H1 (cell line): ENCODE measurements around the gene CADM1. TPM values are rescaled to one million over a fixed set of nuclear protein-coding genes. Genes with fewer than 3 reads are reported as not detected.

Experiments used
- CTCF ChIA-PET: fragments of 300-600 bp; sonication (Branson Sonifier 250); formaldehyde crosslinking; loops from one replicate; lab custom pipeline; 2021; ENCODE audit not compliant: partially characterized antibody; lab: Charles Lee
- POLR2A ChIA-PET: fragments of 300-600 bp; sonication (Branson Sonifier 250); formaldehyde crosslinking; loops from one replicate; lab custom pipeline; 2021; ENCODE audit warnings: inconsistent platforms; ENCODE audit not compliant: partially characterized antibody; lab: Charles Lee
- DNase-seq, 2 experiments: peaks; one replicate each; pipeline versions ENCODE4 v3.0.0 to v3.0.0-alpha.2; 2010 to 2022; ENCODE audit warnings: low spot score in 2 of 2, low read depth in 1 of 2, mixed read lengths in 1 of 2
- FAIRE-seq: peaks from 2 replicates; lab custom pipeline; 2011; peaks lifted over from hg19 to GRCh38; lab: Jason Lieb, UNC
- H2AFZ ChIP-seq: 2 replicates; pipeline ENCODE4 v1.8.1; 2012; ENCODE audit warnings: low read length, inconsistent platforms
- H2AK5ac ChIP-seq: 2 replicates; pipeline ENCODE4 v1.6.1; 2013; ENCODE audit warnings: low read depth, low read length
- H2BK120ac ChIP-seq: replicated peaks from 2 replicates; pipeline ENCODE3; 2013; ENCODE audit warnings: low read depth, low read length, inconsistent platforms
- H2BK12ac ChIP-seq: 2 replicates; pipeline ENCODE4 v1.6.1; 2013; ENCODE audit warnings: low read depth, low read length
- H2BK15ac ChIP-seq: 2 replicates; pipeline ENCODE4 v1.6.1; 2013; ENCODE audit warnings: low read length
- H2BK20ac ChIP-seq: 2 replicates; pipeline ENCODE4 v1.6.1; 2013; ENCODE audit warnings: low read length
- H2BK5ac ChIP-seq: 2 replicates; pipeline ENCODE4 v1.6.1; 2013; ENCODE audit warnings: low read depth, low read length
- H3K14ac ChIP-seq: 2 replicates; pipeline ENCODE4 v1.6.1; 2013; ENCODE audit warnings: inconsistent platforms; ENCODE audit not compliant: insufficient read length
- H3K18ac ChIP-seq: 2 replicates; pipeline ENCODE4 v1.6.1; 2013; ENCODE audit warnings: low read length; ENCODE audit errors: extremely low read depth
- H3K23ac ChIP-seq: 2 replicates; pipeline ENCODE4 v1.6.1; 2013; ENCODE audit warnings: inconsistent platforms; ENCODE audit not compliant: insufficient read length
- H3K23me2 ChIP-seq: 2 replicates; pipeline ENCODE4 v1.6.1; 2013; ENCODE audit warnings: low read depth, low read length
- H3K27ac ChIP-seq: 2 replicates; pipeline ENCODE4 v1.6.1; 2011; ENCODE audit warnings: low read depth, low read length, inconsistent platforms
- H3K27me3 ChIP-seq, 4 experiments: replicated peaks in 1 of 4; 1 replicate in 1 of 4; 2 replicates in 3 of 4; pipeline versions ENCODE4 v1.6.1 to v1.8.1; 2011 to 2013; ENCODE audit warnings: low read length in 3 of 4, mild to moderate bottlenecking in 3 of 4, inconsistent platforms in 2 of 4, mixed read lengths in 2 of 4, moderate library complexity in 1 of 4; ENCODE audit not compliant: control insufficient read depth in 3 of 4, insufficient read depth in 3 of 4; ENCODE audit errors: extremely low read depth in 1 of 4
- H3K36me3 ChIP-seq, 4 experiments: 2 replicates each; pipeline versions ENCODE4 v1.6.1 to v1.8.1; 2011 to 2013; ENCODE audit warnings: mild to moderate bottlenecking in 4 of 4, low read length in 3 of 4, moderate library complexity in 2 of 4, control low read depth in 1 of 4, inconsistent platforms in 1 of 4; ENCODE audit not compliant: insufficient read depth in 4 of 4, control insufficient read depth in 2 of 4
- H3K4ac ChIP-seq: replicated peaks from 2 replicates; pipeline ENCODE3; 2013; ENCODE audit warnings: low read length, low read depth, mixed read lengths, inconsistent platforms; ENCODE audit not compliant: insufficient read length
- H3K4me1 ChIP-seq, 4 experiments: replicated peaks in 1 of 4; 1 replicate in 1 of 4; 2 replicates in 3 of 4; pipeline versions ENCODE4 v1.6.1 to v1.8.1; 2011 to 2013; ENCODE audit warnings: low read length in 3 of 4, inconsistent platforms in 2 of 4, mixed read lengths in 1 of 4; ENCODE audit not compliant: insufficient read depth in 4 of 4, control insufficient read depth in 3 of 4
- H3K4me2 ChIP-seq, 2 experiments: 2 replicates each; pipeline versions ENCODE4 v1.6.1 to v1.8.1; 2011 to 2013; ENCODE audit warnings: low read depth in 2 of 2, low read length in 2 of 2, control low read depth in 1 of 2, inconsistent platforms in 1 of 2, mild to moderate bottlenecking in 1 of 2; ENCODE audit not compliant: insufficient read depth in 1 of 2
- H3K4me3 ChIP-seq, 4 experiments: fragments of 200-600, 300-600 bp in 1 of 4; sonication (generic), shearing (Covaris generic), sonication (Bioruptor Twin) in 1 of 4; 2 replicates each; pipeline versions ENCODE4 v1.5.1 to v1.8.1; 2011 to 2016; ENCODE audit warnings: low read length in 4 of 4, low read depth in 3 of 4, control low read depth in 2 of 4, inconsistent platforms in 2 of 4, mild to moderate bottlenecking in 2 of 4, mixed read lengths in 1 of 4, moderate library complexity in 1 of 4; ENCODE audit not compliant: insufficient read depth in 2 of 4; ENCODE audit errors: extremely low read depth in 1 of 4
- H3K56ac ChIP-seq: replicated peaks from 2 replicates; pipeline ENCODE3; 2013; ENCODE audit warnings: low read depth, mild to moderate bottlenecking, mixed read lengths, low read length, inconsistent platforms; ENCODE audit not compliant: insufficient read length
- H3K79me1 ChIP-seq: 2 replicates; pipeline ENCODE4 v1.6.1; 2013; ENCODE audit warnings: low read depth, low read length, control low read depth
- H3K79me2 ChIP-seq, 2 experiments: 2 replicates each; pipeline versions ENCODE4 v1.6.1 to v1.8.1; 2012 to 2013; ENCODE audit warnings: low read length in 2 of 2, mild to moderate bottlenecking in 2 of 2, inconsistent platforms in 1 of 2; ENCODE audit not compliant: insufficient read depth in 2 of 2, control insufficient read depth in 1 of 2
- H3K9ac ChIP-seq, 4 experiments: replicated peaks in 1 of 4; 1 replicate in 1 of 4; 2 replicates in 3 of 4; pipeline versions ENCODE4 v1.6.1 to v1.8.1; 2011 to 2013; ENCODE audit warnings: low read depth in 3 of 4, low read length in 3 of 4, control low read depth in 2 of 4, mild to moderate bottlenecking in 2 of 4, moderate library complexity in 2 of 4, inconsistent platforms in 1 of 4; ENCODE audit errors: extremely low read depth in 1 of 4
- H3K9me3 ChIP-seq, 2 experiments: 2 replicates each; pipeline versions ENCODE4 v1.6.1 to v1.8.1; 2012 to 2013; ENCODE audit warnings: mild to moderate bottlenecking in 2 of 2, moderate library complexity in 2 of 2, control low read depth in 1 of 2, inconsistent platforms in 1 of 2, low read depth in 1 of 2, low read length in 1 of 2, mixed read lengths in 1 of 2; ENCODE audit not compliant: insufficient read depth in 2 of 2
- H4K20me1 ChIP-seq, 2 experiments: replicated peaks in 1 of 2; 2 replicates each; pipeline versions ENCODE3 to v1.8.1; 2011 to 2013; ENCODE audit warnings: inconsistent platforms in 2 of 2, low read length in 2 of 2, mild to moderate bottlenecking in 1 of 2; ENCODE audit not compliant: insufficient read depth in 2 of 2, control insufficient read depth in 1 of 2
- H4K5ac ChIP-seq: 2 replicates; pipeline ENCODE4 v1.6.1; 2013; ENCODE audit warnings: low read length, low read depth, mixed read lengths, inconsistent platforms; ENCODE audit not compliant: insufficient read length
- H4K8ac ChIP-seq: 2 replicates; pipeline ENCODE4 v1.8.0; 2013; ENCODE audit warnings: mild to moderate bottlenecking, moderate library complexity, low read length, inconsistent platforms; ENCODE audit not compliant: insufficient read depth; ENCODE audit errors: extremely low read depth
- H4K91ac ChIP-seq: replicated peaks from 2 replicates; pipeline ENCODE3; 2013; ENCODE audit warnings: low read length, mixed read lengths, inconsistent platforms; ENCODE audit not compliant: insufficient read length
- BCL11A ChIP-seq, 2 experiments: IDR thresholded peaks; one replicate each; pipeline ENCODE4 v1.6.1; 2011; ENCODE audit warnings: low read depth in 2 of 2, low read length in 2 of 2, mild to moderate bottlenecking in 2 of 2
- CBX5 ChIP-seq: fragments of 300-800, 300-1000 bp; sonication (generic); IDR thresholded peaks from 2 replicates; pipeline ENCODE4 v1.7.1; 2016; ENCODE audit warnings: antibody characterized with exemption, low read length, low read depth
- CEBPB ChIP-seq: IDR thresholded peaks from 2 replicates; pipeline ENCODE4 v1.6.1; 2012; ENCODE audit warnings: low read depth, low read length
- CREB1 ChIP-seq: IDR thresholded peaks from 2 replicates; pipeline ENCODE4 v1.6.1; 2012; ENCODE audit warnings: inconsistent platforms
- KDM1A ChIP-seq: fragments of 200-600, 300-600 bp; sonication (generic); IDR thresholded peaks from 2 replicates; pipeline ENCODE4 v1.7.1; 2016; ENCODE audit warnings: mild to moderate bottlenecking, low read length, borderline replicate concordance
- NANOG ChIP-seq: IDR thresholded peaks from 2 replicates; pipeline ENCODE4 v1.6.1; 2011; ENCODE audit warnings: low read length, low read depth, mild to moderate bottlenecking, inconsistent platforms; ENCODE audit not compliant: insufficient read depth, poor library complexity, severe bottlenecking
- NRF1 ChIP-seq: IDR thresholded peaks from 2 replicates; pipeline ENCODE4 v1.6.1; 2011; ENCODE audit warnings: mild to moderate bottlenecking, low read depth, low read length, improper control_type of control experiment
- POU5F1 ChIP-seq: IDR thresholded peaks from 2 replicates; pipeline ENCODE4 v1.6.1; 2011; ENCODE audit warnings: low read depth, mild to moderate bottlenecking, low read length, moderate library complexity
- SIN3A ChIP-seq, 2 experiments: IDR thresholded peaks in 1 of 2; conservative IDR thresholded peaks in 1 of 2; 2 replicates each; pipeline ENCODE4 v1.6.1; 2011 to 2012; ENCODE audit warnings: low read length in 2 of 2, improper control_type of control experiment in 1 of 2, low read depth in 1 of 2, mild to moderate bottlenecking in 1 of 2
- SP2 ChIP-seq: IDR thresholded peaks from 2 replicates; pipeline ENCODE4 v1.6.1; 2012; ENCODE audit warnings: mild to moderate bottlenecking, low read length, inconsistent platforms
- TAF7 ChIP-seq: optimal IDR thresholded peaks from 2 replicates; pipeline ENCODE3; 2011; ENCODE audit warnings: low read depth, mild to moderate bottlenecking, inconsistent platforms, low read length, moderate library complexity, borderline replicate concordance
- TCF12 ChIP-seq: IDR thresholded peaks from 2 replicates; pipeline ENCODE4 v1.6.1; 2011; ENCODE audit warnings: low read depth, mild to moderate bottlenecking, low read length
- TEAD4 ChIP-seq: IDR thresholded peaks from 2 replicates; pipeline ENCODE4 v1.6.1; 2012; ENCODE audit warnings: low read depth, low read length, inconsistent platforms, mixed read lengths
- YY1 ChIP-seq: IDR thresholded peaks from 2 replicates; pipeline ENCODE4 v1.6.1; 2011; ENCODE audit warnings: low read depth, mild to moderate bottlenecking, low read length
- ZNF274 ChIP-seq: IDR thresholded peaks from 2 replicates; pipeline ENCODE4 v1.7.0; 2012; ENCODE audit warnings: low read length, borderline replicate concordance; ENCODE audit errors: extremely low read depth
- WGBS, 2 experiments: shearing (Covaris generic) in 1 of 2; methylation state at CpG; one replicate each; pipeline versions ENCODE4 v1.1.6 to v1.1.7; 2013 to 2015; ENCODE audit warnings: low lambda C conversion rate in 2 of 2, mixed read lengths in 2 of 2, inconsistent platforms in 1 of 2, low coverage in 1 of 2, missing lambda C conversion rate in 1 of 2; ENCODE audit not compliant: insufficient replicate concordance in 2 of 2, insufficient coverage in 1 of 2, insufficient read length in 1 of 2; ENCODE audit errors: extremely low coverage in 1 of 2, missing lambda C conversion rate in 1 of 2; 5-methylcytosine and 5-hydroxymethylcytosine counted together
- polyA plus RNA-seq, 7 experiments: library from polyadenylated mRNA; depleted of rRNA in 3 of 7; stranded (reverse) in 5 of 7; unstranded in 2 of 7; fragments of >200 nt in 5 of 7; fragments of 200-250 nt in 2 of 7; gene quantifications; 1 replicate in 5 of 7; 2 replicates in 1 of 7; 4 replicates in 1 of 7; pipeline versions ENCODE4 v1.2.1 to v1.2.3, GENCODE V29; 2011 to 2013; ENCODE audit warnings: missing spikeins in 2 of 7, mixed read lengths in 2 of 7
- total RNA-seq: library from RNA; stranded (reverse); fragmentation: NEBNext Ultra II Directional; extraction: Animal tissue kit (Norgen Biotek cat#: 25700); gene quantifications from 2 replicates; pipeline ENCODE4 v1.2.1, GENCODE V29; 2021

The CADM1 gene
- total and polyA plus RNA-seq, 2 of the 8 experiments (the other 6 are each of a cell fraction or from before 2014, with no cell fraction given), result 8.3 to 25.3 TPM

- Histone ChIP-seq H3K9ac (no peak overlapping the region), H4K20me1 (no peaks in the 10 kb centered on the region), H2BK5ac (no peak overlapping the region), H3K79me2 (no peaks in the 10 kb centered on the region), H3K27ac (no peak overlapping the region), H3K4me2 (no peak overlapping the region), H3K36me3 (no peaks in the 10 kb centered on the region), H4K5ac (no peak overlapping the region), H2BK120ac (no peak overlapping the region), H4K8ac (no peak overlapping the region), H2AFZ (no peak overlapping the region), H3K4me1 (peaks cover 2 to 8% (median 6%) of the 10 kb centered on the region in 4 experiments), H3K56ac (no peak overlapping the region), H2BK15ac (no peak overlapping the region), H3K9me3 (no peaks in the 10 kb centered on the region), H3K23me2 (no peaks in the 10 kb centered on the region), H2BK12ac (no peak overlapping the region), H3K79me1 (no peaks in the 10 kb centered on the region), H3K4me3 (no peak overlapping the region), H2AK5ac (no peak overlapping the region)
- ChIA-PET POLR2A (no interaction called here), CTCF (interaction anchor here (2.3 to 3.5 kb wide), 2 partner anchors 11 to 20 kb away, joined by 11 to 19 read pairs; partner anchors contain the start of gene CADM1)
- 91% methylated on average over 9 of the region's 9 CpGs; no CpG with 5 or more reads in 1 of the 2 experiments for WGBS, 2 experiments
- TF ChIP-seq TCF12 (no peak), CREB1 (no peak), NANOG (no peak), SIN3A (conservative IDR thresholded peaks at IDR 0.05 in 1 of 2, IDR thresholded peaks at IDR 0.05 in 1 of 2; ENCODE audit: low read depth in 1 of 2, low read length in 2 of 2) (no peak), ZNF274 (no peak), NRF1 (no peak), TEAD4 (no peak), POU5F1 (no peak), SP2 (no peak), BCL11A (IDR thresholded peaks at IDR 0.05; ENCODE audit: low read depth in 2 of 2, low read length in 2 of 2) (no peak), TAF7 (no peak), CEBPB (no peak), KDM1A (no peak), YY1 (no peak), CBX5 (no peak)
- TF ChIP-seq, all 59 proteins: peak for 0
- Histone ChIP-seq H3K18ac (no peak overlapping the region), H3K23ac (no peak overlapping the region), H4K91ac (no peak overlapping the region), H3K14ac (no peak overlapping the region), H3K27me3 (no peaks in the 10 kb centered on the region), H3K4ac (no peak overlapping the region), H2BK20ac (no peak overlapping the region)
- DNase-seq, result no peak
- no peak for FAIRE-seq
Measured at GRCh38 chr11:115525531-115526006, 21.4 kb upstream of the CADM1 start.
